ENCODE results near the gene ATM.

DNA sequence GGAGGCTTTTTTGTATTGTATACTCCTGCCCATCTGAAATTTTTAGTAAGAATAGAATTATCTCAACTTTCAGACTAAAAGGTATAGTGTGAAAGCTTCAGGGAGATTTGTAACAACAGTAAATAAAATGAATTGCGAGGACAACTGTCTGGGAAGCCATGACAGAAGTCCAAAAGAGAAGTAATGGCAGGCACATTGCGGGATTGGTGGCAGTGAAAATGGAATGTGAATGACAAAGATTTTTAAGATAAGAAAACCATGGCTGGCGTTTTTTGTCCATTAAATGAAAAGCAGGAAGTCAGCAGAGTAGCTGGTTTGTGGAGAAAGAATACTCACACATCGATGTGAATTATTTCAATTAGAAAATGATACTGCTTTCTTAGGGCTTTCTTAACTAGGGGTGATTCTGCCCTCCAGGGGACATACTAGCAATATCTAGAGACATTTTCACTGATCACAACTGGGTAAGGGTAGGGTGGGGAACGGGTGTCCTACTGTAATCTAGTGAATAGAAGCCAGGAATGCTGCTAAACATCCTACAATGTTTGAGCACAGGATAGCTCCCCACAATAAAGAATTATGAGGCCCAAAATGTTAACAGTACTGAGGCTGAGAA lies 2.0 kb upstream of the ATM start:
- TF ChIP-seq EP300 (IDR thresholded peaks at IDR 0.05; ENCODE audit: borderline replicate concordance) (no peak), EGR1 (IDR thresholded peaks at IDR 0.05) (no peak), TAF1 (IDR thresholded peaks at IDR 0.05; ENCODE audit: low read depth) (no peak), ZBTB7A (IDR thresholded peaks at IDR 0.05; ENCODE audit: low read depth) (no peak), NFIC (IDR thresholded peaks at IDR 0.05) (no peak), CEBPB (IDR thresholded peaks at IDR 0.05) (no peak), FOXM1 (IDR thresholded peaks at IDR 0.05; ENCODE audit: borderline replicate concordance, low read depth) (no peak), YY1 (IDR thresholded peaks at IDR 0.05; ENCODE audit: low read depth) (no peak)
- TF ChIP-seq, protein P1, sequence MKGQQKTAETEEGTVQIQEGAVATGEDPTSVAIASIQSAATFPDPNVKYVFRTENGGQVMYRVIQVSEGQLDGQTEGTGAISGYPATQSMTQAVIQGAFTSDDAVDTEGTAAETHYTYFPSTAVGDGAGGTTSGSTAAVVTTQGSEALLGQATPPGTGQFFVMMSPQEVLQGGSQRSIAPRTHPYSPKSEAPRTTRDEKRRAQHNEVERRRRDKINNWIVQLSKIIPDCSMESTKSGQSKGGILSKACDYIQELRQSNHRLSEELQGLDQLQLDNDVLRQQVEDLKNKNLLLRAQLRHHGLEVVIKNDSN (IDR thresholded peaks at IDR 0.05) = no peak
- TF ChIP-seq, protein P2, sequence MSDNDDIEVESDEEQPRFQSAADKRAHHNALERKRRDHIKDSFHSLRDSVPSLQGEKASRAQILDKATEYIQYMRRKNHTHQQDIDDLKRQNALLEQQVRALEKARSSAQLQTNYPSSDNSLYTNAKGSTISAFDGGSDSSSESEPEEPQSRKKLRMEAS (IDR thresholded peaks at IDR 0.05) = no peak

Data from Ishikawa (cell line).